Erythroblast (primary cell): ENCODE results near the gene DNAJC16.
A peak's percentile ranks its signal among the peaks of the same experiment; 100 is the strongest.
"Not testable (repeated sequence)": the region's sequence is repeated elsewhere in the genome, so short reads cannot be mapped to it uniquely, and the experiment has no call there.

Experiments
- DNase-seq, 2 experiments: peaks; one replicate each; lab custom pipeline; 2025; lab: John Stamatoyannopoulos, UW
- GATA1 ChIP-seq: IDR thresholded peaks from 2 replicates; pipeline ENCODE4 v1.6.1; 2011; ENCODE audit warnings: low read depth, mild to moderate bottlenecking, control low read depth, low read length, moderate library complexity
- POLR2A ChIP-seq: IDR thresholded peaks from 2 replicates; pipeline ENCODE4 v1.6.1; 2011; ENCODE audit warnings: mild to moderate bottlenecking, low read length

The DNAJC16 gene

GRCh38 chr1:15515022-15515663 lies 11.5 kb upstream of the DNAJC16 start:
- TF ChIP-seq GATA1 (no peak), POLR2A (no peak)
- DNase-seq = no peak

GRCh38 chr1:15519625-15520024 lies 7.0 kb upstream of the DNAJC16 start:
- no peak for TF ChIP-seq POLR2A
- no peak for TF ChIP-seq GATA1
- DNase-seq = no peak

- not testable (repeated sequence) for DNase-seq
Measured at GRCh38 chr1:15521206-15521906, 5.3 kb upstream of the DNAJC16 start.

- TF ChIP-seq POLR2A (no peak), GATA1 (no peak)
- DNase-seq = no peak
Measured at GRCh38 chr1:15522551-15522950, 4.1 kb upstream of the DNAJC16 start.

DNA sequence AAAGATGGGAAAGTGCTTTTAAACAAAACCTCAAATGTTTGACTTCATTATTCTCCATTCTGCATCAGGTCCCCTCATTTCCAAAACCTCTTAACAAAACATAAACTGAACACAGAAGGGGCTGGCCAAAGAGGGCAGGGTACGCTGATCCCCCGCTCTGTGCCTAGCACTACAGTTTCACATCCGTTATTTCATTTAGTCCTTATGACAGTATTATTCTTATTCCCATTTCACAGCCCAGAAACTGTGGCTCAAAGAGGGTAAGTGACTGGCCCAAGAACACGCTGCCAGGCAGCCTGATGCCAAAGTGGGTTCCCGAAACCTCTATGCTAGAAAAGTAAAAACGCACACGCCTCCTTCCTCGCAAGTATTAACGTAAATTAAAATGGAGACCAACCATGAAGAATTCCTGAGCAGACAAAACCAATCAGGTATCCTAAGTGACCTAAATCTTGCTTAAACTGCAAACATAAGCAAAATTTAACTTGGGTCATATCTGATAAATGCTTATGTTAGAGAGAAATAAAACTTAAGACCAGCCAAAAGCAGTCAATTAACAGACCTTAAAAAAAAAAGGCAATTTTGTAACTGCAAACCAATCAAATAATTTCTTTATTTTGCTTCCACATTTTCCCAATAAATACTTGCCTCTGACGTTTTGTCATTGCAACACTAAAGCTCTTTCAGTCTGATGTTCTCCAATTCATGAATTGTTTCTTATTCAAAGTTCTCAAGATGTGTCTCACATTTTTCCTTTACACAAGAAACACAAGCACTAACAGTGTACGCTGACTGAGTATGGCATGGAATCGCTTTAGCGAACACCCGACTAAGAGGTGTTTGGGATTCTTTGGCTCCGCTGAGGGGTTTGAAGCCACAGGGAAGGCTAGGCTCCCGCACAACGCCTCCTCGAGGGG lies 3.3 kb upstream of the DNAJC16 start:
- no peak for DNase-seq

GRCh38 chr1:15524021-15524282 lies 2.7 kb upstream of the DNAJC16 start, which contains the start of gene CASP9:
TSS of gene CASP9 (minus strand) at chr1:15524215. CDS start at chr1:15524200, 15 bp downstream.
- no peak for TF ChIP-seq POLR2A
- no peak for TF ChIP-seq GATA1

More for the DNA sequence above, 3.3 kb upstream of the DNAJC16 start:
- TF ChIP-seq GATA1 = no peak

GRCh38 chr1:15524283-15525049 lies 2.2 kb upstream of the DNAJC16 start:
- DNase-seq = peak; percentile 100
- no peak for TF ChIP-seq POLR2A
- TF ChIP-seq GATA1 = no peak

More at GRCh38 chr1:15524021-15524282, 2.7 kb upstream of the DNAJC16 start, which contains the start of gene CASP9:
- DNase-seq = no peak

- DNase-seq = peak; percentile 43 to 64
- no peak for TF ChIP-seq GATA1
- TF ChIP-seq POLR2A = no peak
Measured at GRCh38 chr1:15525050-15526020, 1.3 kb upstream of the DNAJC16 start.

DNA sequence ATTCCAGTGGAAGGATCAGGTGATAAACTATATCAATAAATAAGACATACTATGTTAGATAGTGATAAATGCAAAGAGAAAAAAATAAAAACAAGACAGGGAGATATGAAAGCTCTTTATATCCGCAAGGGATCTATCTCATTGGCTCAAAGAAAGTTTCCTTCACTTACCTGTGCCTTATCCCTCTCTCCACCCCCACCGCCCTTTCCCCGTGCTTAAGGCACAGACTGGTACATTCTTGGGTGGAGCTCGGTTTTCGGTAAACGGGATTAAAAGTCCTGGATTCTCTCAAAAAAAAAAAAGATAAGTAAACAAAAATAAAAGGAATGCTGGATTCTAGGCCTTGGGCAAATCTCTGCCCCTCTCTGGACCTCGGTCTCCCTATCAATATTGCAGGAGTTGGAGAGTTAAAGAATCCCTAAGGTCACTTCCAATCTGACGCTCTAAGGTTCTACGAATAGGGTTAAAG lies 593 bp upstream of the DNAJC16 start:
- no peak for TF ChIP-seq POLR2A
- no peak for TF ChIP-seq GATA1
- no peak for DNase-seq

GRCh38 chr1:15531003-15531402 lies 4.4 kb downstream of the DNAJC16 start:
- TF ChIP-seq GATA1 (no peak), POLR2A (no peak)
- DNase-seq = no peak

GRCh38 chr1:15531682-15532081 lies 5.0 kb downstream of the DNAJC16 start:
- TF ChIP-seq GATA1 (no peak), POLR2A (no peak)
- DNase-seq = no peak

DNA sequence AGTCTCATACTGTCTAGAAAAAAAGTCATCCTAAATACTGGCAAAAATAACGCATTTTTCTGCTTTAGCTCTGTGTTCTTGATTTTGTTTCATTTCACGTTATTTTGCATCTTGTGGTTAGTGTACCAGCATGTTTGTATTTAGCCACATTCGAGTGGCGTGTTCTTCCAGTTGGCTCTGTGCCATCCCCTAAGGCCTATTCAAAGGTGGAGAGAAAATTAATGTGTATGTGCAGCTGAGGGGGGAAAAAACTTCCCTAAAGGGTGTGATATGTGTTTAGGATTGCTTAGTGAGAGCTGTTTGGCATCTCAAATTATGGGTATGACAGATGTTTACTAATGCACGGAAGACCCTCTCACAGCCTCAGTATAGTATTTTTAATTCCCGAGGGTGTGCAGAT lies 12.1 kb downstream of the DNAJC16 start:
- no peak for TF ChIP-seq GATA1
- TF ChIP-seq POLR2A = no peak
- no peak for DNase-seq
